Islet precursor cell (in vitro differentiated cells): ENCODE results near the gene OR51A7.
"Not testable (repeated sequence)": the region's sequence is repeated elsewhere in the genome, so short reads cannot be mapped to it uniquely, and the experiment has no call there.

Experiments
- DNase-seq: peaks from one replicate; pipeline ENCODE4 v3.0.0-alpha.2; 2018

The OR51A7 gene

DNA sequence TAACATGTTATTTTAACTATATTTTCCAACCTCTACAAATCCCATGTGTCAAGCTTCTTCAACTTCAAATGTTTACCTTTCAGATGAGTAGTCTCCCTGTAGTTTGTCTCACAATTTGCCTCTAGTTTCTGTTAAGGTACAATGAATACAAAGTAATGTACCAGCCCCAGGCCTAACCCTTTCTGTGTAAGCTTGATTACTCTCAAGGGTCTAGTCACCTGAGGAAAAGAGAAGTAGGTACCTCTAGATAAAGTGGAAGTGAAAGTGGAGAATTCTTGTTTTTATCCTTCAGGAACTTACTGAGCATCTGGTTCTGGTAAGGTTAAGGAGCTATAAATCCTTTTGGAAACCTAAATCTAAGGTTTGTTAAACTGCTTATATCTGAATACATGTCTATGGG lies at the start of gene OR51A7:
Gene OR51A7 (plus strand): TSS at position 300 of the 400 bp plus-strand sequence. CDS start 3,587 bp downstream, outside the sequence.
- no peak for DNase-seq

GRCh38 chr11:4854286-4854685 lies 49.3 kb upstream of the OR51A7 start:
- not testable (repeated sequence) for DNase-seq

DNA sequence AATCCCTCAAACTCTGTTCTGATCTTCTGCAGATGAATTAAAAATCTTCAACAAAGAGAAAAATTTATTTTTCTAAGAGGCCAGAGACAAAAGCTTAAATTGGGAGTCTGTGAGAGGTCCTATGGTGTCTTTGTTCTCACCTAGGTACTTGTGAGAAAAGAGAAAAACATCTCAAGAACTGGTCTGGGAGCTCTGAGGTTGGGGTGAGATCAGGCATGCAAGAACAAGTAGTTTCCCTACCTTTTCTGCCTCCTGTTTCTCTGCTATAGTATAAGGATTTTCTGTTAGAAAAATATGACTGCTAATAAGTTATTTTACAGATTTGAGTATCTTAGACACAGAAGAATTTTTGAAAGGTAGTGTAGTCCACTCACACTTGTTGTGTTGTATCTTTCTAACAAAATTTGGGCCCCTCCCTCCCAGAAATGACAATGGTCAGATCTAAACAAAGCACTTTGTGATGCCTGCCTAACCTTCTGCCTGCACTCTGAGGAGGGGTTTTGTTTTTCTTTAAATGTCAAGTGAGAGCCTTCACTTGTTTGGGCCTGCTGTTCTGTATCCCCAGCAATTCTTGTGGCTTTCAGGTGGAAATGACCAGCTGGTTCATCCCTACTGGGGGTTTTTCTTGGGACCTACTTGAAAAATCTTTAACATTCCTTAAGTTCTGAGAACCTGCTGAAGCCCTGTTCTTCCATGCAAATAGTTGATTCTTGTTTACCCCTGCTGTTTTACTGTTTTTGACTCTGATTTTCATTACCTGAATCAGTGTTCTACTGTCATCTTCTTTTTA lies 40.9 kb upstream of the OR51A7 start:
- DNase-seq = no peak

- no peak for DNase-seq
Observed at GRCh38 chr11:4863876-4864275, 39.7 kb upstream of the OR51A7 start.

DNA sequence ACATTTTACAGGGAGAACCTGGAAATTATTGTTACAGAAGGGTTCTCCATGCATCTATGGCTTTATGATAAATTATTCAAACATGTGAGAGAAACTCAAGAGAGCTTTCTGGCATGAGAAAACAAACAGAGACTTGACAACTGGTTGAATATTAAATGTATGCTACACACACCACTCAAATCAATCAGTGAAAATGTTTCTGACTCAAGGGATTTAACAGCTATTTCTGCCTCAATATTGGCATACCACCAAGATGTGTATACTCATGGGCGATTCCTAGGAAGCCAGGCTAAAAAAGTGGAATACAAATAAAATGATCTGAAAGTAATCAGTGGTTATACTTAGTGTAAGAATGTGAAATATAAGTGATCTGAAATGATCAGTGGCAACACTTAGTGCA lies 37.7 kb upstream of the OR51A7 start:
- DNase-seq = no peak

DNA sequence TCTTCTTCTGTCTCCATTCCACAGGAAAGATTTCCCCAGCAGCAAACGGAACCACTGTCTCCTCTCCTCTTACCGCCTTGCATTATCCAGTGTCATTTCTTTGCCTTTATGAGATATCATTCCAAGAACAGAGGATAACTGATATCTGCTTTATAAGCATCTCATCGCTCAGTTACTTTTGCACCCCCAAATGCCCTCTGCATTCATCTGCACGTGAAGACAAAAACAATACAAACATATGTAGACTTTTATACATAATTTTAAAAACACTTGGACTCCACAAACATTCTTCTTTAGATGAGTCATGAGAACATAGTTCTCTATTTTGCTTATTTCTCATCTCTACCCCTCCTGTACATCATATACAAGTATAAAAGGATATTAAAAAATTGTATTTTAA lies 22.4 kb upstream of the OR51A7 start:
- no peak for DNase-seq

DNA sequence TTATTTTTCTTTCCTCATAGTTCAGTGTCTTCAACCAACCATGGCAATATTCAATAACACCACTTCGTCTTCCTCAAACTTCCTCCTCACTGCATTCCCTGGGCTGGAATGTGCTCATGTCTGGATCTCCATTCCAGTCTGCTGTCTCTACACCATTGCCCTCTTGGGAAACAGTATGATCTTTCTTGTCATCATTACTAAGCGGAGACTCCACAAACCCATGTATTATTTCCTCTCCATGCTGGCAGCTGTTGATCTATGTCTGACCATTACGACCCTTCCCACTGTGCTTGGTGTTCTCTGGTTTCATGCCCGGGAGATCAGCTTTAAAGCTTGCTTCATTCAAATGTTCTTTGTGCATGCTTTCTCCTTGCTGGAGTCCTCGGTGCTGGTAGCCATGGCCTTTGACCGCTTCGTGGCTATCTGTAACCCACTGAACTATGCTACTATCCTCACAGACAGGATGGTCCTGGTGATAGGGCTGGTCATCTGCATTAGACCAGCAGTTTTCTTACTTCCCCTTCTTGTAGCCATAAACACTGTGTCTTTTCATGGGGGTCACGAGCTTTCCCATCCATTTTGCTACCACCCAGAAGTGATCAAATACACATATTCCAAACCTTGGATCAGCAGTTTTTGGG lies 21.6 kb upstream of the OR51A7 start, which contains the start of gene OR51T1:
Gene OR51T1 (plus strand): TSS at position 41 of the 641 bp plus-strand sequence. CDS start 0 bp downstream, at position 41.
- DNase-seq = no peak

DNA sequence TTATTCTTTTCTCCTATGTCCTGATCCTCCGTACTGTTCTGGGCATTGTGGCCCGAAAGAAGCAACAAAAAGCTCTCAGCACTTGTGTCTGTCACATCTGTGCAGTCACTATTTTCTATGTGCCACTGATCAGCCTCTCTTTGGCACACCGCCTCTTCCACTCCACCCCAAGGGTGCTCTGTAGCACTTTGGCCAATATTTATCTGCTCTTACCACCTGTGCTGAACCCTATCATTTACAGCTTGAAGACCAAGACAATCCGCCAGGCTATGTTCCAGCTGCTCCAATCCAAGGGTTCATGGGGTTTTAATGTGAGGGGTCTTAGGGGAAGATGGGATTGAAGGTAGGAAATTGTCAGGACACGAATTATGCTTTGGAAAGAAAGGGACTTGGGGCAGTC lies 21.0 kb upstream of the OR51A7 start:
- no peak for DNase-seq

GRCh38 chr11:4884361-4884760 lies 19.2 kb upstream of the OR51A7 start:
- no peak for DNase-seq

GRCh38 chr11:4886186-4886585 lies 17.4 kb upstream of the OR51A7 start:
- no peak for DNase-seq

DNA sequence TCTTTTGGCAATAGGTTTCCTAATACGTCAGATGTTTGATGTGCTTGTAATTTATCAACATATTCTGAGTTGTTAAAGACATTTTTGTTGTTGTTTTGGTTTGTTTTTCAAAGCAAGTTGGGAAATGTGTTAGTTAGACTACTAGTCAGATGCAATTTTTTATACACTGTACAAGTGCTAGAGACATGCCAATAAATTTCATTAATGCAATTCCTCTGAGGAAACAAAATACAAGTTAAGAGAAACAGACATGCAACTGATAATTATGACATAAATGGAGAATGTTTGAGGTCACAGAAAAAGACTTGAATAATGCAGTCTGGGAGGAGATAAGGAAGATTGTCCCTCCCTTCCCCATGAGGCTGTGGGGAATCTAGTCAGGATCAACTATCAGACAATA lies 16.0 kb upstream of the OR51A7 start:
- DNase-seq = no peak

GRCh38 chr11:4890279-4890678 lies 13.3 kb upstream of the OR51A7 start:
- no peak for DNase-seq

GRCh38 chr11:4891996-4892640 lies 11.5 kb upstream of the OR51A7 start:
- no peak for DNase-seq

- DNase-seq = no peak
Observed at GRCh38 chr11:4916581-4916980, 13.0 kb downstream of the OR51A7 start.

DNA sequence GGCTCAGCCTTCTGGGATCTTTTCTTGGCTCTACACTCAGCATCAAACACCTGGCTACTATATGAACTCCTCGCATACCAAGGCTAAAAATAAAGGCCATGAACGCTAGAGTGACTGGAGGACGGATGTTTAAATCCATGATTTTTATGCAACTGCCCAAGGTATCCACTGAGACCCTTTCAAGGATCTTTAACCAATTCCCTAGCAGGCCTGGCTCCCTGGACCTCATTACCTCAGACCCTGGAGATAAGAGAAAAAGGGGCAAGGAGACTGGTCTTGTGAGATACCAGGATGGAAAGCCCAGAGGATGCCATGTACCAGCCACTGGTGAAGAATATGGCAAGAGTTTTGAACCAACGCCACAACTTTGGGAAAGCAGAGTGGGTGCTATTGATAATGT lies 15.7 kb downstream of the OR51A7 start, which contains the start of gene OR51G2:
Gene OR51G2 (minus strand): TSS at position 101 of the 400 bp plus-strand sequence. CDS start 3,687 bp downstream, outside the sequence.
- DNase-seq = no peak

DNA sequence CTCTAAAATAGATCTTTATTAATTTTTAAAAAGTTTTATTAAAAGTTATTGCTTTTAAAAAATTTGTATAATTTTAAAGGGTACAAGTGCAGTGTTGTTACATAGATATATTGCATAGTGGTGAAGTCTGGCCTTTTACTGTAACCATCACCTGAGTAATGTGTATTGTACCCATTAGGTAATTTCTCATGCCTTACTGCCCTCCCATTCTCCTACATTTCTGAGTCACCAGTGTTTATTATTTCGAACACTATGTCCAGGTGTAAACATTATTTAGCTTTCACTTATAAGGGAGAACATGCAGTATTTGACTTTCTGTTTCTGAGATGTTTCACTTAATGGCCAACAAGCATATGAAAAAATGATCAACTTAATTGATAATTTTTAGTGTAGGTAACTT lies 18.2 kb downstream of the OR51A7 start:
- no peak for DNase-seq

DNA sequence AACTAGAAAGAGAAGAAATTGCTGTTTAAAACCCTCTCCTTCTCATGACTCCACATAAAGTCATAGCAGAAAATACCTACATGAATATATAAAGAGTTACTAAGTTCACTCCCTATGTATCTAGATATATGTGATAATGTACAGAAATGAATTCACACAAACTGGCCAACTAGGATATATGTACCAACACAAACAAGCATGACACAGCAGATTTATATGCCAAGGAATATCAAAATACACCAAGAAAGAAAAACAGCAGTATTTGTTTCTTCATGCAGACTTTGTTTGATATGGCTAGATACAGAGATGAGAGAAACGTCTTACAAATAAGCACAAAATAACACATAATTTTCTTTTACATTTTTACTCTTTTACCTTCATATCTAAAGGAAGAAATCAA lies 18.7 kb downstream of the OR51A7 start:
- no peak for DNase-seq

DNA sequence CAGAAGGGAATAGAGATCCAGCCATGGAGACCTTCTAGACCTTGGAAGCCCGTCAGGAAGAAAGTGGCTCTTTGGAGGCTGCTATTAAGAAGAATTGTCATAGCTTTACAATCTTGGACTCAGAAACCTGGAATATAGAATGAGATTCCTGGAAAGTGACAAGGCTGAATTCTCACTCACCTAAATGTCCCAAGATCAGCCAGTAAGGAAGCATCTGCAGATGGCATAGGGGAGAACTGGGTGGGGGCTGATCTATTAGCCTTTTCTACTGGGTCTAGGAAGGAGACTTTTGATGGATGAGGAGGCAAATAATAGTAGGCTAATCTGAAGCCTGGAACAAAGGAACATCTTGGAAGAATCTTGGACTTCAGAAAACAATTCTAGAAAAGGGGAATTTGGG lies 20.7 kb downstream of the OR51A7 start, which contains the start of gene OR51G1:
Gene OR51G1 (minus strand): TSS at position 101 of the 400 bp plus-strand sequence. CDS start 0 bp downstream, at position 101.
- DNase-seq = no peak

DNA sequence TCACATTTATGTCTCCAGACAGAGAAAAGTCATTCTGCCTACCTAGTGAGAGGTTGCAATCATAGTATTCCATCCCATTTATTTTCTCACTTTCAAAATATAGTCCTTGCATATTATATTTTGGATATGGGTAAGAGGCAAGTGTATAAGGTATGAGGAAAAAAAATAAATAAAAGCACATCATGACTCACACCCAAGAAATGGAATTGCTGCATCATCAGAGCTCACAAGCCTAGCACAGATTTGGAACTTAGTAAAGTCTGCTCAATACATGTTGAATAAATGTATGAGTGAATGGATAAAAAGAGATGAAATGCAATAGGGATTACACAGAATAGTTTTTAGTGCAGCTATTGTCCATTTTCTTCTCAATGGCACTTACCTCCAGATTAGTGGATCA lies 23.0 kb downstream of the OR51A7 start:
- no peak for DNase-seq

- DNase-seq = no peak
Observed at GRCh38 chr11:4932751-4933150, 29.2 kb downstream of the OR51A7 start.

DNA sequence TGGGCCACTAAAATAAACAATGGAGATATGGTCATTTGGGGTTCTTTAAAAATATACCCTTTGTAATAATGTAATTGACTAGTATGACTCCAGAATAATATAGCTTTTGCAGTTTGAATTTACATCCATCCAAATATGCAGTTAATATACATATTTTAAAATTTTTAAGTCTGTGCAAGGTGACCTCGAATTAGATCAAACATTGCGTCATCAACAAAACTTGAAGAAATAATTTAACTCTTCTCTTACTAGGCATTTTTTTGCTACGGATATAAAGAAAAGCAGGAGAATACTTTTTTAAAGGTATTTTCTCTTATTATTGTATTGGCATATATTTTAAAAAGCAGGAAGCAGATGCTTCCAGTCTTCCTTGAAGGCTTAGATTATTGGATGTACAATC lies 33.2 kb downstream of the OR51A7 start:
- DNase-seq = no peak

DNA sequence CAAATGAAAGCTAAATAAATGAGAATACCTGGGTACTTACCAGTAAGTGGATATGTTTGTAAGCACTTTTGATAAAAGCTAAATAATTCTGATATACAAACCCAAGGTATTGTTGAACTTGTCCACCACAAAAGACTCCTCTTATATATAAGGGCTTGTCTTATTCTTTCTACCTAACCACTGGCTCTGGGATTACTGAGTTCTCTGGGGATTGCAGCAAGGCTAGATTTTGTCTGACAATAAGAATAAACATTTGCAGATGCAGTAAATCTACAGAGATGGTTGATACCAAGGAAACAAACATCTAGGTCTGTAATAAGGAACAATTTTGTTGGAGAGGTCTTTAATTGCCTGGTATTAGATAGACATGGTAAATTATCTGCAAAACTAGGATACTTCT lies 43.9 kb downstream of the OR51A7 start, which contains the start of gene OR51A4:
Gene OR51A4 (minus strand): TSS at position 101 of the 400 bp plus-strand sequence. CDS start 505 bp downstream, outside the sequence.
- no peak for DNase-seq

GRCh38 chr11:4955613-4956012 lies 52.0 kb downstream of the OR51A7 start, which contains the start of gene OR51A2:
Gene OR51A2, minus strand, starts transcription at chr11:4955713. Its CDS starts 0 bp downstream, at chr11:4955713.
- DNase-seq = not testable (repeated sequence)
